ENCODE data around the gene EMX1.
"Not testable (repeated sequence)": the region's sequence is repeated elsewhere in the genome, so short reads cannot be mapped to it uniquely, and the experiment has no call there.

Gene EMX1

DNA sequence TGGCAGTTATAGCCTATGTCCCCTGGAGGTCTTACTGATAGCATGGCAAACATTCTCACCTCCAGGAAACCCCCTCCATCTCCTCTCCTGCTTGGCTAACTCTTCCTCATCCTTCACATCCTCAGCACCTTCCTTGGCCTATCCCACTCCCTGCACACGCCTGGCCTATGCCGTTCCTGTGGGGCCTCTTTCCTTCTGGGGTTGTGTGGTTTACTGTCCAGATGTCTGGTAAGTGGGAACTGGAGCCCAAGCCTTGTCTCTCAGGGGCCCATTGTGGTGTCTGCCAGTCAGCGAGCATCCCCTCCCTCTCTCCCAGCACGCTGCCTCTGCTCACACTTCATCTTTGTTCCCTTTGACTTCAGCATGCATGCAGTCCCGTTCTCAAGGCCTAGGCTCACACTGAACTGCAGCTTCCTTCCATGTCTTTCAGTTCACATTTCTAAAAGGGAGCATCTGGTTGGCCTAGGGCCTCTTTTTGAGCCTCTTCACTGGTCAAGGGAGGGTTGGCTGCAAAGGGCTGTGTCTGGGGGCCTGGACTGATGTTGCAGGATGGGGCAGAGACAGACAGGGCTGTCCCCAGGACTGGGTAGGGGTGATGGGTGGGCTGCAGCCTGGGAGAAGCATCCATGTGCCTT, 17.0 kb upstream of the EMX1 start:
- DNase-seq (ENCODE audit: low read depth, low spot score) = no peak

GRCh38 chr2:72901426-72901825, 15.9 kb upstream of the EMX1 start:
- DNase-seq (ENCODE audit: low read depth, low spot score) = no peak

- DNase-seq (ENCODE audit: low read depth, low spot score) = not testable (repeated sequence)
Measured at GRCh38 chr2:72907369-72907768, 9.9 kb upstream of the EMX1 start.

DNA sequence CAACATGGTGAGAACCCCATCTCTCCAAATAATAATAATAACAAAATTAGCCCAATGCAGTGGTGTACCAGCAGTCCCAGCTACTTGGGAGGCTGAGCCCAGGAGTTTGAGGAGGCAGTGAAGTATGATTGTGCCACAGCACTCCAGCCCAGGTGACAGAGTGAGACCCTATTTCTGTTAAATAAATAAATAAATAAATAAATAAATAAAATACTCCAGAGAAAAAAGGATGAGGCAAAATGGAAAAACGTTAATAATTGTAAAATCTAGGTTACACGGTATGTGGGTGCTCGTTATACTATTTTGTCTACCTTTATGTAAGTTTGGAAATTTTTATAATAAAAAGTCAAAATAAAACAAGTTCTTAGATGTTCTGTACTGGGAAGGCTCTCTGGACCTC, 8.6 kb upstream of the EMX1 start:
- DNase-seq (ENCODE audit: low read depth, low spot score) = no peak

DNA sequence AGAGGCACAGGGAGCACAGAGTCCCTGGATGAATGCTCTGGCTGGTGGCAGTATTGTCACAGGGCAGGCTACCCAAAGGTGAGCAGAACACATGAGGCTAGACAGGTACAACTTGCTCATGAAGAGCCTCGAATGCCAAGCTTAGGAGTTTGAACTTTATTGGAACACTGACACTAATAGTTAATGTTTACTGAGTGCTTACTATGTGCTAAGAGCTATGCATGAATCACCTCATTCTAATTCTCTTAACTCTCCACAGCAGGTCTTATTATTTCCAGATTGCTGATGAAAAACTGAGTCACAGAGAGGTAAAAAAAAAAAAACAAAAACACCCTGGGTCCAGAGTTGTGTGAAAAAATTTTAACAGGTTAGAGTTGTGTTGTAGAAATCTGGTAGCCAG, 6.1 kb upstream of the EMX1 start:
- DNase-seq (ENCODE audit: low read depth, low spot score) = no peak

- DNase-seq (ENCODE audit: low read depth, low spot score) = no peak
Measured at GRCh38 chr2:72913486-72914205, 3.7 kb upstream of the EMX1 start.

- DNase-seq (ENCODE audit: low read depth, low spot score) = no peak
Measured at GRCh38 chr2:72914206-72914559, 3.1 kb upstream of the EMX1 start.

GRCh38 chr2:72914589-72915319, 2.6 kb upstream of the EMX1 start:
- no peak for DNase-seq (ENCODE audit: low read depth, low spot score)

DNA sequence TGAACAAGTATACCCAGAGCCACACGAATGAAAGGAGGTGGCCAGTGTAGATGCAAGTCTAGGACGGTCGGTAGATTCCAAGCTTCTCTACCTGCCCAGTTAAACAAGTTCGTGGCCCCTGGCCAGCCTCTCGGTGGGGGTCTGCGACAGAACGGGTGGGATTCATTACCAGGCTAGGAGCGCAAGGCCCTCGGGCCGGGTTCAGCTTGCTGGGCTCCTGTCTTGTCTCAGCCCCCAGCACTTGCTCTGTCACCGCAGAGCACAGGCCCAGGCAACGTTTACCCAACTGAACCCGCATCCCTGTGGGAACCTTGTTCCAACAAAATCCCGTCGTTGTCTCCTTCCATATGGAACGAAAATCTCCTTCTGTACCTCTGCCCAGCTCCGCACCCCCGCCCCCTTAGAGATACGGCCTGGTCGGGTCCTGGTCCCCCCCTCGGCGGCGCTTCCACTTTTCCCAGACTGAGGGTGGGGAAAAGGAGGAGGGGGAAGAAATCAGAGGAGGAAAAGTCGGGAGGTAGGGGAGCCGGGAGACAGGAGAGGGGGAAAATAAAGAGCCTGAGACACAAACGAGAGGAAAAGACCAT, 1.9 kb upstream of the EMX1 start:
- no peak for DNase-seq (ENCODE audit: low read depth, low spot score)

DNA sequence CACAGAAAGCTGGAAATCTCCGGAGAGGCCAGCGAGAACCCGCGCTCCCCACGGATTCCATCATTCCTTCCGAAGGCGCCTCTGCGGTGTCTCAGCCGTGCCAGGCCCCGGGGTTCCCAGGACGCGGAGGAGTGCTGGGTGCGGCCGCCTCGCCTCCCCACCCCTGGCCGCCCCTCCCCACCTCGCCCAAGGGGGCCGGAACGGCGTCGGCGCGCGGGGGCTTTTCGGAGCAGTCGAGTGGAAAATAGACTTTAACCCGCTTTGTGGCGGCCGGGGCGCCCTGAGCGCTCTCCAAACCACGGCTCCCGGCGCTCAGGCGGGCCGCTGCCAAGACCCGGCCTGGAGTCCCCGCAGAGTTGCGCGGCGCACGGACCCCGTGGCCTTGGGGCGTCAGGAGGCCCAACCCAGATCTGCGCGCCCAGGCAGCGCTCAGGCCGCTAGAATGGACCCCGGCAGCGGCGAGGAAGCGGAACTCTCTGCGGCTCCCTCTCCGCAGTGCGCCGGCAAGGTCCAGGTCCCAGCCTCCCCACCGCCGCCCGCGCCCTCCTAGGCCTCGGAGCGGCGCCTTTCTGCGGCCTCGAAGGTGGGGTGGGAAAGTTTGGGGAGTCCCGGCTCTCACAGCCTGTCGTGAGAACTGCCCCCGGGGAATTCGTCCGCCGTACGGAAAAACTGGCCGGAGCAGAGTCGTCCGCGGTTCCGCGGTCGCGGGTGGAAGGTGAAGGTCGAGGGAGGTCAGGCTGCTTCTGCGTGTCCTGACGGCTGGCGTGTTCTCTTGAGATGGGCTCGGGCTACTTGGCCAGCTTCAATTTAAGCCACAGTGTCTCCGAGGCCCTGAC, 1.2 kb upstream of the EMX1 start:
- no peak for DNase-seq (ENCODE audit: low read depth, low spot score)

DNA sequence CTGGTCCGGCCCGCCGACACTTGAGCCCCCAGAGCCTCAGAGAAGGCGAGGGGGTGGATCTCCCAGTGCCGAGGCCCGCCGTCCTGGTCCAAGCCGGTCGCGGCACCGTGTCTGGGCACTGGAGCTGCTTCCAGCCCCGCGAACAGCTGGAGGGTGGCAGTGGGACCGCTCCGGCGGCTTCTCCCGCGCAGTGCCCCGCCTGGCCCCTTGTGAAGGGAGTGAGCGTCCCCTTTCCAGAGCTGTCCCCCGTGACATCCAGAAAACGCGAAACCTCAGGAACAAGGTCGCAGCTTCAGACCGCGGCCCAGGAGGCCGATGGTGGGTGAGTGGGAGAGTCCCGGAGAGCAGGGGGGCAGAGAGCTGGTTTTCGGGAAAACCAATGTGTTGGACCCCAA, 579 bp upstream of the EMX1 start:
- no peak for DNase-seq (ENCODE audit: low read depth, low spot score)

DNA sequence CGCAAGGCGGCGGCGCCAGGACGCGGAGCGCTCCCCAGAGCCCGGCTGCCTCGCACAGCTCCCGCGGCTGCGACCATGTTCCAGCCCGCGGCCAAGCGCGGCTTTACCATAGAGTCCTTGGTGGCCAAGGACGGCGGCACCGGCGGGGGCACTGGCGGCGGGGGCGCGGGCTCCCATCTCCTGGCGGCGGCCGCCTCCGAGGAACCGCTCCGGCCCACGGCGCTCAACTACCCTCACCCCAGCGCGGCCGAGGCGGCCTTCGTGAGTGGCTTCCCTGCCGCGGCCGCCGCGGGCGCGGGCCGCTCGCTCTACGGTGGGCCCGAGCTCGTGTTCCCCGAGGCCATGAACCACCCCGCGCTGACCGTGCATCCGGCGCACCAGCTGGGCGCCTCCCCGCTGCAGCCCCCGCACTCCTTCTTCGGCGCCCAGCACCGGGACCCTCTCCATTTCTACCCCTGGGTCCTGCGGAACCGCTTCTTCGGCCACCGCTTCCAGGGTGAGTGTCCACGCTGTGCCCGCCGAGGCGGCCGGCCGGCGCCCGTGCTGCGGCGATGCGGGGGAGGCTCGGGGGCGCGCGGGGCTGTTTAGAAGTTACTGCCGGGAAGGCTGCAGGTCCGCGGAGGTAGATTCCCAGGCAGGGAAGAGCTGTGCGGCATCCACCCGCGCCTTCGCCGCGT, 696 bp downstream of the EMX1 start:
- no peak for DNase-seq (ENCODE audit: low read depth, low spot score)

- no peak for DNase-seq (ENCODE audit: low read depth, low spot score)
Measured at GRCh38 chr2:72919414-72920317, 2.3 kb downstream of the EMX1 start.

GRCh38 chr2:72920318-72921087, 3.2 kb downstream of the EMX1 start:
- no peak for DNase-seq (ENCODE audit: low read depth, low spot score)

DNA sequence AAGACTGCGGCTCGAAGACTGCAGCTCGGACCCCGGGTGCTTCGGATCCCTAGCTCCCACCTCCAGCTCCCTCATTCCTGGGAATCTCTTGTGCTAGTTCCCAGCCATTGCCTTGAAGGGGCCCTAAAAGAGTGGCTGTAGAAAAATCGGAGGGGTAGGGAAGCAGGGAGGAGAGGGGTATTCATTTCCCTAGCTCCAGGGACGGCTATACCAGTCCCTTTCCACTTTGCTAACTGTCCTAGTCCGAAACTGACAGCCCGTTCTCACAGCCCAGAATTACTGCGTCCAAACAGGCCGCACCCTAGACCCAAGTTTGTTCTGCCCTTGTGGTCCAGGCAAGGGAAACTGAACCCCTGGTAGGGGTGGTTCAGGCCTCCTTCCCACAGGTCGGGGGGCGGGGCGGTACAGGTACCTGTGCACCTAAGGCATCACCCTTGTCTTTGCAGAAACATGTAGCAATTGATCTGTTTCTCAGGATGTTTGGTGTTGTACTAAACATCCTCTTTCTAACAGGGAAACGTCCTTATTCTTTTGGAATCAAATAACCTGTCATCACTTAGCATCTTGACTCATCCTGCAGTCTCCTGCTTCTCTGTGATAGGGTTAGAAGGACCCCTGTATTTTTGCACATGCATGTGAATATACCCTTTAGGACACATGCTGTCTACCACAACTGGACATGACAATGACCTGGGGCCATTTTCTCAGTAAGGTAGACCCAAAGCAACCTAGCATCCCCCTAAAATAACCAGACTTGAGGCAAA, 4.0 kb downstream of the EMX1 start:
- DNase-seq (ENCODE audit: low read depth, low spot score) = no peak

GRCh38 chr2:72921853-72922252, 4.5 kb downstream of the EMX1 start:
- no peak for DNase-seq (ENCODE audit: low read depth, low spot score)

DNA sequence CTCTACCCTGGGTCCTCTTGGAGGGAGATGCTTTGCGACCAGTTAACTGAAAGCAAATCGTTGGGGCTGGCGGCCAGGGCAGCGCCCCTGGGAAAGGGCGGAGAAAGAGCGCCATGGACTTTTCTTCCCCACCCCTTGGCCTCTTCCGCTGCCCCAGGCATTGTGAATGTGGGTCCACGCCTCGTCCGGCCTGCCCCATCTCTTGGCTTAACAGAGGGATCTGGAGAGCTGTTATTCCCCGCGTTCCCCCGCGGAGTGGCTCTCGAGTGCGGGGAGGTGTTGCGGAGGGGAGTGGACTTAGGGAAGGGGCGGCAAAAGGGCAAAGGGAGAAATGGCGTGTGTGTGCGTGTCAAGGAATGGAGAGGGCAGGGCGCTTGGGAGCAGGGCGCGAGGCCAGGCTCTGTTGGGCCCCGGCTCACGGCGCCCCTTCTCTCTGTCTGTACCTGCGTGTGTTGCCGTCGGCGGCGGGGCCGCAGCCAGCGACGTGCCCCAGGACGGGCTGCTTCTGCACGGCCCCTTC, 6.6 kb downstream of the EMX1 start:
- DNase-seq (ENCODE audit: low read depth, low spot score) = no peak
